Activated CD4-positive, alpha-beta T cell treated with anti-CD3 and anti-CD28 coated beads, Interleukin-2, amount 50 U/mL, for 4 hours (primary cell): ENCODE data around the gene MYO15B.
"Not testable (repeated sequence)": the region's sequence is repeated elsewhere in the genome, so short reads cannot be mapped to it uniquely, and the experiment has no call there.

Source experiments
- DNase-seq, 2 experiments: peaks; one replicate each; pipeline ENCODE4 v3.0.0-alpha.2; 2020

The MYO15B gene

GRCh38 chr17:75576661-75577060 is 10.9 kb upstream of the MYO15B start:
- no peak for DNase-seq

GRCh38 chr17:75581121-75581725 is 6.4 kb upstream of the MYO15B start:
- DNase-seq: peak; percentile 17 to 25

- not testable (repeated sequence) for DNase-seq
These were observed 4.4 kb upstream of the MYO15B start for GRCh38 chr17:75583197-75583596.

- no peak for DNase-seq
These were observed 2.8 kb upstream of the MYO15B start for GRCh38 chr17:75584849-75585175.

- DNase-seq: peak in 1 of 2 experiments; percentile 13
These were observed 1.0 kb downstream of the MYO15B start for GRCh38 chr17:75588596-75589011.

GRCh38 chr17:75589012-75589918 is 1.7 kb downstream of the MYO15B start:
- peak; percentile 95 to 97 for DNase-seq

GRCh38 chr17:75589919-75590303 is 2.3 kb downstream of the MYO15B start:
- no peak for DNase-seq

GRCh38 chr17:75590314-75590761 is 2.7 kb downstream of the MYO15B start:
- no peak for DNase-seq

- no peak for DNase-seq
These were observed 3.5 kb downstream of the MYO15B start for GRCh38 chr17:75590849-75591721.

- DNase-seq: no peak
These were observed 4.2 kb downstream of the MYO15B start for GRCh38 chr17:75591722-75592302.

- no peak for DNase-seq
These were observed 4.9 kb downstream of the MYO15B start for GRCh38 chr17:75592348-75593020.

- not testable (repeated sequence) for DNase-seq
These were observed 5.8 kb downstream of the MYO15B start for GRCh38 chr17:75593430-75593829.

GRCh38 chr17:75594499-75595283 is 7.1 kb downstream of the MYO15B start:
- no peak for DNase-seq

- no peak for DNase-seq
These were observed 7.8 kb downstream of the MYO15B start for GRCh38 chr17:75595284-75595919.

GRCh38 chr17:75595920-75596313 is 8.3 kb downstream of the MYO15B start:
- DNase-seq: no peak

GRCh38 chr17:75596320-75597087 is 8.9 kb downstream of the MYO15B start:
- no peak for DNase-seq

- DNase-seq: peak; percentile 40 to 52
These were observed 13.7 kb downstream of the MYO15B start for GRCh38 chr17:75601057-75601987.

- DNase-seq: no peak
These were observed 15.0 kb downstream of the MYO15B start for GRCh38 chr17:75602644-75603043.

- DNase-seq: no peak
These were observed 15.5 kb downstream of the MYO15B start for GRCh38 chr17:75603123-75603522.
